GM18517 (cell line): ENCODE data around the gene LINC00237.

Experiments
- ATAC-seq: cut with Tn5 transposase; IDR thresholded peaks from one replicate; pipeline ENCODE4 v1.9.1; 2021; ENCODE audit warnings: mild to moderate bottlenecking, moderate library complexity; ENCODE audit not compliant: unreplicated experiment

The LINC00237 gene

DNA sequence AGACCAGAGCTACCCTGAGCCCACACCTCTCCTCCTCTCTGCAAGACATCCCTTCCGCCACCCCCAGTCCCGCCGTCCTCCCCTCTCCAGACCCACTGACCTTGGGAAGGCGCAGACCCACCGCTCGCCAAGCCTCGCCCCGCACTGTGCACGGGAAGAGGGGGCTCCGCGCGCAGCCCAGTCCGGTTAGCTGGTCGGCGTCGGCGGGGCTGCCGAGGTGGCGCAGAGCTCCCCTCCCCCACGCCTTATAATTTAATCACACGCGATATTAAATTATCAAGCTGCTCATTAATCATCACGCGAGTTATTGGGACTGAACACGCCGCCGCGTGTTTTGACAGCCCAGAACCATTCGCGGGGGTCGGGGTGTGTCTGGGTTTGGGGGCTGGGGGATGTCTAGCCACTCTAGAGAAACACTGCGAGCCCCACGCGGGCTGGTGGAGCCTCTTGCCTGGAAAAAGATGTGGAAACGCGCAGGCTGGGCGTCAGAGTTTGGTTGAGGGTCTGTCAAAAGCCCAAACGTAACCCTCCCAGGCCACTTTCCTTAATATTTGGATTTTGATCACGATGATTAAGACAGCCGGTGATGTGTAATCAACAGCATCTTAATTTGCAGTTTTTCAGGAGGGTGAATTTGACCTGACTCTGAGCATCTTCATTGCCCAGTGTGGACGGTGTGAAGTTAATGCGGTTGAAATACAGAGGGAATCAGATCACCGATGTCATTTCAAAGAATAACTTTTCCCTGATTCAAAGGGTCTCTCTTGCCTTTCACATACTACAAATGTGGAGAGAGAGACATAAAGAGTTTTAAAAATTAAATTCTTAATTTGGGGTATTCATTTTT lies at the start of gene LINC00237:
Gene LINC00237, minus strand, starts transcription at position 188 of the 847 bp plus-strand sequence.
- no peak for ATAC-seq

DNA sequence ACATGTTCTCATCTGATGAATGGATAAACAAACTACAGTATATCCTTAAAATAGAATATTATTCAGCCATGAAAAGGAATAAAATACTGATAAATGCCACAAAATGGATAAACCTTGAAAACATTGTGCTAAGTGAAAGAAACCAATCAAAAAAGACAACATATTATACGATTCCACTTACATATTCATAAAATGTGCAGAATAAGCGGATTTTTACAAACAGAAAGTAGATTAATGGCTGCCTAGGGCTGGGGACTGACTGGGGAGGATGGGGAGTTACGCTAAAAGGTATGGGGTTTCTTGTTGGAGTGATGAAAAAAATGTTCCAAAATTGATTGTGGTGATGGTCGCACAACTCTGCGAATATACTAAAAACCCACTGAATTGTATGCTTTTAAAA lies 49.1 kb upstream of the LINC00237 start:
- ATAC-seq: no peak

DNA sequence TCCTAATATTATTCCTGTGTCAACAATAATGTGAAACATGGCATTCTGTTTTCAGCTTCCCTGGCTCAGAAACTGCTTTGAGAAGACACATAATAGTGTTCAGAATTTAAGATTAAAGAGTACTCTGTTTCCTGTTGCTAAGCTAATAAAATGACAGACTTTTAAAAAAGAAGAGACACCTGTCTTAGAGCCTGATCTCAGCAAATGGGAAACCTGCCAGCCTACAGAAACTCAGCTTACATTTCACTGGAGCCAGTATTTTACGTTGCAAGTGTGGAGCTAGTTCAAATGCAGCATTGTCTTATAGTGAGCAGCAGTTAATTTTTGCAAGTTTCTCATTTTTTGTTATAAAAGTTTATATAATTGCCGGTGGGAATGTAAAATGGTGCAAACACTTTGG lies 48.5 kb upstream of the LINC00237 start:
- no peak for ATAC-seq

DNA sequence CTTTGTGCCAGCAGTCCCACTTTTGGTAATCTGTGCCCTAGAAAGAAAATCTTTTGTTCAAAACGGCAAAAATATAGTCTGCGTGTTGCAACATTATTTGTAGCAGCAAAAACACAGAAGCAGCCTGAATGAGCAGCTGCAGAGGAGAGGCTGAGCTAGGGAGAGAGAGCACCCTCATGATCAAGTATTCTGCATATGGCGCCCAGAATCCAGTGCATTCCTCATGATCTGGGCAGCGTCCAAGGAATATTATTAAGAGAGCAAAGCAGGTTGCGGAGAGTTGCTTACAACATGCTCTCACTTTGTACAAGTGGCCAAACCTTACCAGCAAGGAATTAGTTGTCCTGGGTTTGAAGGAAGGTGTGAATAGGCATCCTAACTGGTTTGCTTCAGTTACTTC lies 45.6 kb upstream of the LINC00237 start:
- ATAC-seq: no peak

DNA sequence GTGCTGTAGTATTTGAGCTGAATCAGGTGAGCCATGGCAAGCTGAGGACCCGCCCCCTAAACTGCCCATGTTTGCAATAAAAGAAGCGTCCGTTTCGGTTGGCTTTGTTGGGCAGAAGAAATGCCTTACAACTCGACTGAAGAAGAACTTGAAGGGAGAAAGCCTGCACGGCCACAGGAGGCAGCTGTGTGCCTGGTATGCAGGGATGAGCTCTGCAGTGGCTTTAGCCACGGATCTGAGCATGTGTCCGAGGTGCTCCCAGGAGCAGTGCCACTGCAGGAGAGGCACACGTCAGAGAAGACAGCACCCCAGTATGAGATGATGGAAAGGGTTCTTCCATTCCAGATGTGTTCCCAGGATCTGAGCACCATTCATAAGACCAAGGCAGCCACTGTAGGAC lies 43.2 kb upstream of the LINC00237 start:
- ATAC-seq: no peak

DNA sequence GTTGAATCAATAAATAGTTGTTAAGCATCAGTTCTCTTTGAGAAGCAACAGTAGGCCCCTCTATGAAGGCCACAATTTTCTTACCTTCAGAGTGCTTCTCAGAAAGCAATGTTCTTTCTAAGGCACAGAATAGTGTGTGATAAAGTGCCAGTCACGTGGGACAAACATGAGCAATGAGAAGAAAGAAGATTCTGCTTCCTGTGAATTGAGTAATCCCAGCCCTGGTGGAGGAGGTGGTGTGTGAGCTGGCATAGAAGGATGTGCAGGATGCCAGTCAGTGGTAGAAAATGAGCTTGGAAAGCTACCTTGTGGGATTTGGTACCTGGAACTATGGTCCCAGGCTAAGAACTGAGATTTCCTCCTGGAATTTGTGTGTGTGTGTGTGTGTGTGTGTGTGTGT lies 41.4 kb upstream of the LINC00237 start:
- no peak for ATAC-seq

DNA sequence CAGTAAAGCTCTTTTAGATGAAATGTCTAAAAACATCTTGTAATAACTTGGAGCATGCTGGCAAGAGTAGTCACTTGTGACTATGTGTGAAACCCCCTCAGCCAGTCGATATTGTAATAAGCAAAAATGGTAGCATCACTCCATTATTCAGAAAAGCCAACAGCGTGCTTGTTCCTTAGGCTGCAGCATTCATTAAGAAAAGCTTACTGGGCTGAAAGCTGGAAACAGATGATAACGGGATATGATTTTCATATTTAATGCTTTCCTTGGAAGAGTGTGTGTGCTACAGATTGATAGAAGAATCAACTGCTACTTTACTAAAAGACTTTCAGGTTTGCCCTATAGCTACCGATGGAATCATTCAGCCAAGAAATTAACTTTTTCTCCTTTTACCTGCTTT lies 40.1 kb upstream of the LINC00237 start:
- no peak for ATAC-seq

DNA sequence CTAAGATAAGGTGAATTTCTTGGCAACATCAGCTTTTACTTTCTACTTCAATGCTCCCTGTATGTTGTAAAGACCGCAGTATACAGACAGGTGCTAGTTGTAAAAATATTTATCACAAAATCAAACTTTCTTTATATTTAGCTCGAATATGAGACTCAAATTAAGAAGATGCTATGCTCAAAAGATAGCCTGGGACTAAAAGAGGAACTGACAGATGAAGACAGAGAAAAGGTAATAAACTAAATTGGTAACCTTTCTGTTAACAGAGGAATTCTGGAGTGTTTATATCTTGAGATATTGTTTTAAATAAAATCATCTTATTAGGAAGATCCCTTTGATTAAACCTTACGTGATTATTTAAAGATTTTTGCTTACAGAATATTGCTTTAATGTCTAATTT lies 39.3 kb upstream of the LINC00237 start:
- ATAC-seq: no peak

DNA sequence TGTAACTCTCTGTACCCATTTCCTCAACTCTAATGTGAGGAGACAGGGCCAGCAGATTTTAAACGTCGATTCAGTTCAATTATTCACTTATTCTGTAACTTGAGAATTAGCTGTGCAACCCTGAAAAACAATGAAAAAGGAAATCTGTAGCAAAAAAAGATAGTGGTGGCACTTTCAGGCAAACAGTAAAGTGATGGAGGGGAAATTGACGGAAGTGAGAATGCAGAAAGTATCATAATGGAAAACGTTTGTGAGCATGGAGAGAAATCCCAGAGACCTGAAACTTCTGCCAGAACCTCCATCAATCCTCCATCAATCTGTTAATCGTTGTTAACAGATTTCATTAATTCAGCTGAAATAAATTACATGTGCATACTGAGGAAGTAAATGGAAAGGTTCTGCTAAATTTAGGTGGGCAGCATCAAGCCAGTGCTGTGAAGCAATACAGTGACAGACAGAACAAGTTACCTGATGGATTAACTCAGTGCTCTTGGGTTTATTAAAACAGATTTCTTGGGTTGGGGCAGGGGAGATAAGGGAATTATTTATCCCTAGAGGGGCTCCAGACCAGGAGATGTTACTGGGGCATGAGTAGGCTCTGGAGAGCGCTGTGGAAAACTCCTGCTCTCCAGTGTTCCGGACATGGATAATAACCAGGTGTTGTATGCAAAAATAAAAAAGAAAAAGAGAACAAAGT lies 37.2 kb upstream of the LINC00237 start:
- no peak for ATAC-seq

DNA sequence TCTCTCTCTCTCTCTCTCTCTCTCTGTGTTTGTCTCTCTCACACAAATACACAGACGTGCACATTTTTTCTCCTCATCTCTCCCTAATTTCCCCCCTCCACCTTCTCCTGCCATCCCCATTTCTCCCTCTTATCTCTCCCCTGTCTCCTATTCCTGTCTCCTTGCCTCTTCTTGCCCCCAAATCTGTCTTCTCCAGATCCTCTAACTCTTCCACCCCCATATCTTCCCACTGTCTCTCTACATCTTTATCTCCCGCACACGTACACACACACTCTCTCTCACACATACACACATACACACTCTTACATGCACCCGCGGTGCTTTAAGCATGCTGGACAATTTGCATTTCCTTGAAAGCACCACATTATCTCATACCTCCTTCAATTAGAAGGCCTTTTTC lies 35.7 kb upstream of the LINC00237 start:
- no peak for ATAC-seq

DNA sequence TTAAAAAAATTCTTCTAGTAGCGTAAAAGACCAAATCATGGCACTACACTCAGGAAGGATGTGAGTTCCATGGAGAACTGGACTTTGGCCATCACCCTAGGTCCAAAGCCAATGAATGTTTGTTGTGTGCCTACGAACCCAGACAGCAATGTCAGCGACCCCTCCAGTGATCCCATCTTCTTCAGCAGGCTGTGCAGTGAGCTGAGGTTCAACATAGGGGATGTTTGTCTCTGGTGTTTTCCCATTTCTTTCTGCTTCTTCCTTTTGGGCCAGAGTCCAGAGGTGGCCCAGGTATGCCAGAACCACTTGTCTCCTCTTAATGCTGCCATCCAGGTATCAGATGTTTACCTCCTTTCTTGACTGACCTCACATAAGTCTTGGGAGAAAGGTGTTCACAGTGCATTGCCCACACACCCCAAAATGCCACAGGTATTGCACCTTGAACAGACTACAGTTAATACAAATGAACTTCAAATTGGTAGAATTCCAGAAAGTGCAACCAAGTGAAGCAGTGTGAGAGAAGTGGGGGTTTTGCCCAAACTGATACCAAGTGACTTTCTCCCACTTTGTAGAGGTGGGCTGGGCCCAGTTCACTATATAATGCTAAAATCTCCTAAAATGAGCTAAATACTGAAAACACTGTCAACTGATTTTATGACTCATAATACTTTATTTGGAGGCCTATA lies 33.9 kb upstream of the LINC00237 start:
- no peak for ATAC-seq

DNA sequence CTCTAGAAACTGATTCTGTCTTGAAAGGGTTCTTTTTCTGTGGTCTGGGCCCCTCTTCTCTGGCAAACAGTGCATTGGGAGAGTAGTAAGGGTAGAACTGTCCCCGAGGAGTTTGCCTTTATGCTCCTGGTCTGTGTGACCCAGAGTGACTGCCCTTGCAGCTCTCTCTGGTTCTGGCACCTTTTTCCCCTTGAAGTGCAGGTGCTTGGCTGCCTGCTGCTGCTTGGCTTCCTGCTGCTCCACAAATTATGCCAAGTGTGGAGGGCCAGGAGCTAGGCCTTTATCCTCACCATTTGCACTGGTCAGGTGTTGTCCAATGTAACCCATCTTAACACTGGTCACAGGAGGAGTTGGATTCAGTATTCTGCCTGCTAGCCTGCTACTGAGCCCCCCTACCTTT lies 30.9 kb upstream of the LINC00237 start:
- ATAC-seq: no peak

DNA sequence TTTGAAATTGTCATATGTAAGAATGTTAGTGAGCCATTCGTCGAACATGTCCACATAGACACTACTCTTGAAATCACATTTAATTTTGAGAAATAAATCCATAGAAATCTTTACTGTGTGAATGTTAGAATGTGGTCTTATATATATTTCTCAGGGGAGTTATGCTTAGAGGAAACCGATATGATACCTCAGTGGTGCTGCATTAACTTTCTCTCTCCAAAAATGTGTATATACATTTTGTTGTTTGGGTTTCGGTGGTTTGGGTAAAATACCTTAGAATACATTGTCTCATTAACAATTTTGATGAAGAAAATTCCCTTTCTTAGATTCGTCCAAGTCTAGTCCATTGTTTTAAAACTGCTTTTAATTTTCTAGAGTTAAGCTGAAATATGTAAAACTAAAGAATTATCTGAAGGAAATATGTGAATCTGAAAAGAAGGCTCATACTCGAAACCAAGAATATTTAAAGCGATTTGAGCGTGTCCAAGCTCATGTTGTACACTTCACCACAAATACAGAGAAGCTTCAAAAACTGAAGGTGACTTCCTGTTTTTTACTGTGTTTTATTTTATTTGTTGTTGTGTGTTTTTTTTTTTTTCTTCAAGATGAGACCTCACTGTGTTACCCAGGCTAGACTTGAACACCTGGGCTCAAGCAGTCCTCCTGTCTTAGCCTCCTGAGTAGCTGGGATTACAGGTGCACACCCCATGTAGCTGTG lies 30.0 kb upstream of the LINC00237 start:
- no peak for ATAC-seq

DNA sequence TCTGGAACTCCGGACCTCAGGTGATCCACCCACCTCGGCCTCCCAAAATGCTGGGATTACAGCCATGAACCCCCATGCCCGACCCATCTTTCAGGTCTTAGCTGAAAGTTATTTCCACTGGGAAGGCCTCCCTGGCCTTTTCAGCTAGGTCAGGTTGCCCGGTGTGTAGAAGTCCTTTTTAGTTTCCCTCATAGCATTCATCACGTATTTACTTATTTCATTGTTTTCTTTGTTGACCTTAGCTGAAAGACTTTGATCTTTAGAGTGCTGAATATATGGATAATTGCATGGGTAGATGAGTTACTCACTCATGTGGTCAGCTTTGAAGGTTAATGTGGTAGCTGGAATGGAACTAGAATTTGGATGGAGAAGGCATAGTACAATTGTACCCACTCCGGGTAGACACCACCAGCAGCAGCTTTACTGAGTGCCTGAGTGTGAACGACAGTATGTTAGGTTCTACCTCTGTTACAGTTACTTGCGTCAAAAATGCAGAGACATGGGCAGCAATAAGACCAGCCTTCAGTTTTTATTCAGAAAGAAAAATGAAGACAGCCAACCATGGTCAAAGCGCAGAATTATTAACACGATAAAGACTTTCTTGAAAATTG lies 28.8 kb upstream of the LINC00237 start:
- no peak for ATAC-seq

DNA sequence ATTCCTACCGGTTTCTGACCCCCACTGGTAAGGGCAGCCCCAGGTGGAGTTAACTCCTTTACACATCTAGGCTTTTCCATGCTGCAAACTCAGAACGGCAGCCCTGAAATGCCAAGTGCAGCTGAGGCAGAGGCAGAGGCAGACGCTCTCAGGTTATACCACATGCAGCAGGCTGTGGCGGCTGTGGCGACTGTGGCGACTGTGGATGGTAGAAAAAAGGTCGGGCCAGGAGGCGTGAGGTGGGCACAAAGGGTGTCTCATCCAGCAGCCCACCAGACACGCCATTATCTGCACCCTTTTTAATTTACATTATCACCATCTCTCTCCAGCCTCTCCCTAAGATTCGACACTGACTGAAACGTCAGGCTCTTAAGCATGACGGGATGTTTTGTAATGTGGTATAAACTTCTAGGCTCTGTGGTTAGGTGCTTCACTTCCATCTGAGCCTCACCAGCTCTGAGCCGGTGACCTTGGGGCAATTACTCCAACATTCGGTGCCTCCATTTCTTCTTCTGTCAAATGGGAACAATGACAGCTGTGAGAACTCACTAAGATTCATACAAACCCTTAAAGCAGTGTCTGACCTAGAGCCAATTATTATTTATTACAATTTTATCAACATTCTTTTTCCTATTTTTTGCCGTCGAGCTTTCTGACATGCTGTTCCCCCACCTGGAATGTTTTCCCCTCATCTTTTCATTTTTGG lies 27.9 kb upstream of the LINC00237 start:
- no peak for ATAC-seq

DNA sequence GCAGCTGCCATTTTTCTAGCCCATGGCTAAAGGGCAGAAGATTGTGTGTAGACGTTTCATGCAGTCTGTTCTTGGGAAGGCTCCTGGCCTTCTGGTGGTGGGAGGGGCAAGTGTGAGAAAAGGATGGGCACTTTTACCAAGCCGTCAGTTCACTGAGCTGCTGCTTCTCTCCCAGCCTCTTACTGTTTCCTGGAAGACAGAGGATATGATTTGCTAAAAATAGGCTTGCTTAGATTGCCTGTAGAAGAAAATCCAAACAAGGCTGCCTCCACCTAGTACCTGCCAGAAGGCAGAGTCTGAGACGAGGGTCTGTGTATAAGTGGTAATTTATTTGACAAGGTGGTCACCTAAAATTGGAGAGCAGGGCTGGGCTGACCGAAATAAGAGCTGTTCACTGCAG lies 27.2 kb upstream of the LINC00237 start:
- no peak for ATAC-seq

DNA sequence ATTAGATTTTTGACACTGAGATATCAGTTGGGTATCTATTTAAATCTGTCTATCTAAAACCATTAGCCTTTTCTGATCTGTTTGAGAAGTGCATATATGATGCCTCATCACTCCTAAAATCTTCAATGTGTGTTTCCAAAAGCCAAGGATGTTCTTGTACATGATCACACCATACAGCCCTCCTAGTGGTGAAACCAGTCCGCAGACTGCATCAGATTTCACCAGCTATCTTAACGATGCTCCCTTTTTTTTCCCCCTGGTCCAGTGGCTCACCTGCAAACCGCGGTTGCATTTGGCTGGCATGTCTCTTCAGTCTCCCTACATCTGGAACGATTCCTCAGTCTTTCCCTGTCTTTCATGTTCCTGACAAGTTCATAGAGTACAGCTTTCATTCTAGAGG lies 23.7 kb upstream of the LINC00237 start:
- no peak for ATAC-seq

DNA sequence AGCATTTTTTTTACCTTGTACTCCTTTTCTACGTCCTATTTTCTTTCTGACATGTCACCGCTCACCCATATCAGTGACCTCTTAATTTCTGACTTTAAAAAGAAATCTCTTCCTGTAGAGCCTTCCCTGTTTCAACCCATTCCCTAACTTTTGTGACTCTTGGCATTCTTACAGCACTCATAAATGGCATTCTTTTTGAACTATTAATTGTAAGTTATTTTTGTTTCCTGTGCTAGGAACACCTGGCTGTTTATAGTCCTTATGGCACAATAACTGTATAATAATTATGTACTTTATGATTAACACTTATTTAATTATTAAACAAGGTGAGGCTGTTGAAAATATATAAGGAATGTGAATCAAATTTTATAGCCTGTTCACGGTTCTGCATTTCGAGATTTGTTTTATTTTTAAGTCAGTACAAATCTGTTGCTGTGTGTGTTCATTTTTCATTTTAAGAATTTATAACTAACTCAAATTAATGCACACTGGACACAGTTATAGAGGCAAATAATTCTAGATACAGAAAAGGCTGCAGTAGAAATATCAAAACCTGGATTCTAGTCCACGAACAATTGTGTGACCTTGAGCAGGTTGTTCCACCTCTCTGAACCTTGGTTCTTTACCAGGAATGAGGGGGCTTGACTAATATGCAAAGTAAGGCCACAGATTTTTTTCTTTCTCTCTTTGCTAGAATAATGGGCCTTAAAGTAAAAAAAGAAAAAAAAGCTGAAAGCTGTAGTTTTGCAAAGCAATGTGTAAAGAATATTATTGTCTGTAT lies 21.2 kb upstream of the LINC00237 start:
- ATAC-seq: no peak

DNA sequence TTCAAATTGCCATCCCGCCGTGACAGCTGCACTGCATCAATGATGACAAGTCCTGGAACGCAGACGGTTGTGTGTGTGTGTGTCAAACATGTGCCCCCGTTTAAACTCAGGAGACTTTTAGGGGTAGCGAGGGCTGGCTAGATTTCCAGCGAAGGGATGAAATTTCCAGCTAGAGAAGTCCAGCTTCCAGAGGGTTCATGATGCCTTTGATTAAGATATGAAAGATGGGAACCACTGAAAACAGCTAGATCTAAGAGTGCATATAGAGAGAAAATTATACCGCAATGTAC lies 20.4 kb upstream of the LINC00237 start:
- ATAC-seq: no peak
